Activated naive CD4-positive, alpha-beta T cell treated with anti-CD3 and anti-CD28 coated beads, Interleukin-2, amount 10 ng/mL, durations not matched to agents 5 hours and 36 hours (primary cell): Measurements from ENCODE around the gene FAM228A. TPM values are rescaled to one million over a fixed set of nuclear protein-coding genes. Genes with fewer than 3 reads are reported as not detected.

ENCODE experiments used
- total RNA-seq, 2 experiments: library from RNA; stranded (reverse); gene quantifications; one replicate each; pipeline ENCODE4 v1.2.3, GENCODE V29; 2021

The FAM228A gene
- under 1 TPM in 1 of 2 experiments, not detected in 1; 0.14 TPM for total RNA-seq

GRCh38 chr2:24174851-24175277 lies at the start of gene FAM228A:
Gene FAM228A, plus strand, starts transcription at chr2:24175053. Its CDS starts 428 bp downstream, at chr2:24175481.

Other genes with a start within 250 kb of the FAM228A start
- 10 to 100 TPM; 24.4 to 26.0 TPM for gene ATAD2B, start 247.9 kb upstream of the FAM228A start, total RNA-seq
- 10 to 100 TPM; 13.8 to 13.9 TPM for gene UBXN2A, start 234.6 kb upstream of the FAM228A start, total RNA-seq
- not detected for gene MFSD2B, start 165.0 kb upstream of the FAM228A start, total RNA-seq
- gene WDCP, start 127.7 kb upstream of the FAM228A start, total RNA-seq: 10 to 100 TPM; 16.3 to 17.6 TPM
- under 1 TPM; 0.43 to 0.58 TPM for gene FKBP1B, start 125.3 kb upstream of the FAM228A start, total RNA-seq
- 10 to 100 TPM; 73.0 to 76.0 TPM for gene SF3B6, start 98.7 kb upstream of the FAM228A start, total RNA-seq
- 1 to 10 TPM; 1.3 to 3.1 TPM for gene TP53I3, start 90.2 kb upstream of the FAM228A start, total RNA-seq
- gene PFN4, start 51.7 kb upstream of the FAM228A start, total RNA-seq: not detected
- gene FAM228B, start 51.6 kb upstream of the FAM228A start, total RNA-seq: 10 to 100 TPM in 1 of 2 experiments, 1 to 10 TPM in 1; 8.8 to 10.1 TPM
- gene ITSN2, start 185.5 kb downstream of the FAM228A start, total RNA-seq: 10 to 100 TPM; 75.9 to 77.2 TPM